Aorta (tissue), 5 donors: Measurements from ENCODE around the gene CADM1. TPM values are rescaled to one million over a fixed set of nuclear protein-coding genes. Genes with fewer than 3 reads are reported as not detected.

Source experiments
- ATAC-seq: fragments of 200-7000 bp; cut with Tn5 transposase; one replicate; pipeline ENCODE4 v1.9.1; 2022; ENCODE audit warnings: moderate library complexity; ENCODE audit not compliant: low FRiP score
- DNase-seq, 2 donors: peaks; one replicate each; pipeline ENCODE4 v3.0.0-alpha.2; 2020
- H3K27ac ChIP-seq, 2 donors: one replicate each; pipeline ENCODE4 v1.5.1; 2013; ENCODE audit warnings: low read length in 2 of 2, mild to moderate bottlenecking in 2 of 2, moderate library complexity in 2 of 2, control low read depth in 1 of 2, inconsistent platforms in 1 of 2, low read depth in 1 of 2
- H3K27me3 ChIP-seq, 2 donors: one replicate each; pipeline ENCODE4 v1.6.1; 2013; ENCODE audit warnings: control low read depth in 1 of 2, low read length in 1 of 2, mild to moderate bottlenecking in 1 of 2, moderate library complexity in 1 of 2; ENCODE audit not compliant: insufficient read depth in 2 of 2, control insufficient read depth in 1 of 2
- H3K36me3 ChIP-seq, 2 donors: one replicate each; pipeline ENCODE4 v1.6.1; 2013; ENCODE audit warnings: control low read depth in 1 of 2, low read length in 1 of 2, mild to moderate bottlenecking in 1 of 2; ENCODE audit not compliant: insufficient read depth in 2 of 2, control insufficient read depth in 1 of 2
- H3K4me1 ChIP-seq, 2 donors: one replicate each; pipeline ENCODE4 v1.6.1; 2013; ENCODE audit warnings: low read length in 2 of 2, control low read depth in 1 of 2, mild to moderate bottlenecking in 1 of 2, moderate library complexity in 1 of 2; ENCODE audit not compliant: insufficient read depth in 2 of 2, control insufficient read depth in 1 of 2
- H3K4me3 ChIP-seq, 2 donors: one replicate each; pipeline ENCODE4 v1.5.1; 2013; ENCODE audit warnings: low read length in 2 of 2, control low read depth in 1 of 2, mild to moderate bottlenecking in 1 of 2
- H3K9me3 ChIP-seq: one replicate; pipeline ENCODE4 v1.6.1; 2013; ENCODE audit warnings: mild to moderate bottlenecking, low read length; ENCODE audit not compliant: control insufficient read depth
- WGBS, 2 donors: extraction: QIAGEN DNeasy Blood & Tissue Kit; methylation state at CpG; one replicate each; pipeline ENCODE4 v1.1.7; 2013; 5-methylcytosine and 5-hydroxymethylcytosine counted together
- intact Hi-C, 2 donors: fragments of 100-400 bp; cut with DNase I; formaldehyde crosslinking; loops; one replicate each; pipeline versions ENCODE4 v1.14.2 to v1.15.0; 2022
- polyA plus RNA-seq, 2 donors: library from polyadenylated mRNA; stranded (reverse); fragments of 200-250 nt; gene quantifications; one replicate each; pipeline ENCODE4 v1.2.3, GENCODE V29; 2013
- total RNA-seq, 2 donors: library from RNA; stranded (reverse); fragmentation: NEBNext Ultra II Directional; extraction: Animal tissue kit (Norgen Biotek cat#: 25700); gene quantifications; one replicate each; pipeline ENCODE4 v1.2.1, GENCODE V29; 2021
- donor health status: healthy with polysubstance abuse.
- donor health status: Bipolar disorder and iron deficiency.
- donor health status: DM: no; HTN: no; CAD: no.
- donor health status: DM: no; HTN: no; CAD: no.
- donor health status: DM: yes; HTN: yes; CAD: no.

Gene CADM1
- total and polyA plus RNA-seq, 4 donors = 0.26 to 9.8 (median 5.7) TPM

GRCh38 chr11:115496892-115497291, 7.3 kb downstream of the CADM1 start:
- intact Hi-C loops = no loop called here
- Histone ChIP-seq H3K9me3 (no peaks in the 10 kb centered on the region), H3K36me3 (no peaks in the 10 kb centered on the region), H3K27me3 (no peaks in the 10 kb centered on the region), H3K4me3 (no peak overlapping the region), H3K27ac (no peak overlapping the region), H3K4me1 (no peaks in the 10 kb centered on the region)
- 61 to 76% methylated on average over 3 of the region's 3 CpGs for WGBS, 2 donors
- ATAC-seq (no peak), DNase-seq (no peak)

GRCh38 chr11:115493905-115494304, 10.3 kb downstream of the CADM1 start:
- Histone ChIP-seq H3K27me3 (no peaks in the 10 kb centered on the region), H3K9me3 (no peaks in the 10 kb centered on the region), H3K4me3 (no peak overlapping the region), H3K4me1 (no peaks in the 10 kb centered on the region), H3K27ac (no peak overlapping the region), H3K36me3 (no peaks in the 10 kb centered on the region)
- no peak for ATAC-seq
- DNase-seq = no peak
- WGBS, 2 donors = 96 to 99% methylated on average over 2 of the region's 2 CpGs
- intact Hi-C loops = no loop called here

- intact Hi-C loops = no loop called here
- Histone ChIP-seq H3K4me1 (no peaks in the 10 kb centered on the region), H3K4me3 (no peak overlapping the region), H3K36me3 (no peaks in the 10 kb centered on the region), H3K9me3 (no peaks in the 10 kb centered on the region), H3K27me3 (no peaks in the 10 kb centered on the region), H3K27ac (no peak overlapping the region)
- WGBS, 2 donors = 67 to 74% methylated on average over 1 of the region's 1 CpG
- ATAC-seq = no peak
- DNase-seq = no peak
These were observed 10.7 kb downstream of the CADM1 start for GRCh38 chr11:115493488-115493887.

DNA sequence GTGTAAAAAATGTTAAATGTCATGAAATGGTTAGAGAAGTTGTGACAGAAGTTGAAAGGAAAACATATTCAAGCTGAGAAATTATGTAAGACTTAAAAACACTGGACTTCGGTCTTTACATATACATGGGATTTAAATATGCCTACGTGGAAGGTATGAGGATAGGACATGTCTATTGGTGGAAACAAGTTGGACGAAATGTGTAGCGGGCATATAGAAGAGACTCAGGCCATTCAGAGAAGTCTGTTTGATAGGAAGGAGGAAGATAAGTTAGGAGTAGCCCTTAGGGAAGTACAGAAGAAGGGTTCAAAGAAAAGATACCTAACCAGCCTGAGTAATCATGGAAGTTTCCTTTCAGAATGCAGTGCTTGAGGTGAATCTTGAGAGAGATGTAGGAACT, 14.7 kb downstream of the CADM1 start:
- intact Hi-C loops = no loop called here
- WGBS, 2 donors = 86 to 89% methylated on average over 4 of the region's 4 CpGs

GRCh38 chr11:115488945-115489344, 15.3 kb downstream of the CADM1 start:
- WGBS, 2 donors = 31 to 54% methylated on average over 3 of the region's 3 CpGs
- no peak for DNase-seq
- no peaks in the 10 kb centered on the region for H3K4me1 ChIP-seq
- H3K9me3 ChIP-seq = no peaks in the 10 kb centered on the region
- no peak for ATAC-seq
- no peaks in the 10 kb centered on the region for H3K27me3 ChIP-seq
- intact Hi-C loops = no loop called here
- no peaks in the 10 kb centered on the region for H3K36me3 ChIP-seq
- H3K4me3 ChIP-seq = no peak overlapping the region
- H3K27ac ChIP-seq = no peak overlapping the region

More for the DNA sequence above, 14.7 kb downstream of the CADM1 start:
- no peaks in the 10 kb centered on the region for H3K9me3 ChIP-seq
- H3K27ac ChIP-seq = no peak overlapping the region
- H3K4me1 ChIP-seq = no peaks in the 10 kb centered on the region
- H3K4me3 ChIP-seq = no peak overlapping the region
- ATAC-seq (no peak), DNase-seq (no peak)
- no peaks in the 10 kb centered on the region for H3K27me3 ChIP-seq
- no peaks in the 10 kb centered on the region for H3K36me3 ChIP-seq

- H3K27me3 ChIP-seq = no peaks in the 10 kb centered on the region
- 94 to 96% methylated on average over 2 of the region's 2 CpGs for WGBS, 2 donors
- ATAC-seq = no peak
These were observed 22.7 kb downstream of the CADM1 start for GRCh38 chr11:115481528-115481927.

DNA sequence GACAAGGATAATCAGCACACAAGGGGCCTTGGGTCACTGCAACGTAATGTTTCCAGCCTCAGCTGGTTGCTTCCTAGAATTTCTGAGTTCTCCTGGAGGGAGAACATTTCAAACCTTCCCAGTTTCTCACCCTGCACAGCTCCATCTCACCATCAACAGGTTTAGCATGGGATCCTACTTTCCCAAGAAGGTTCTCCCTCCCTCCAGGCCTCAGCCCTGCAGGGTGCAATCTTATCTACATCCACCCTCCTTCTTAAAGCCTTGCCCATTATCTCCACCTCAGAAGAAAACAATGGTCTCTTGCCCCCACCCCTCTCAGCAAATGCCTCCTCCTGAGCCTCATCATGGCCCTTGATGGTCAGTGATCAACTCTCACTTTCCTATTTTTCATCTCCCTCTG, 23.6 kb downstream of the CADM1 start:
- Histone ChIP-seq H3K36me3 (no peaks in the 10 kb centered on the region), H3K9me3 (no peaks in the 10 kb centered on the region), H3K27ac (no peak overlapping the region), H3K4me3 (no peak overlapping the region), H3K27me3 (no peaks in the 10 kb centered on the region), H3K4me1 (no peaks in the 10 kb centered on the region)
- WGBS, 2 donors = 74 to 83% methylated on average over 1 of the region's 1 CpG
- no peak for DNase-seq
- no peak for ATAC-seq
- intact Hi-C loops = no loop called here

More at GRCh38 chr11:115481528-115481927, 22.7 kb downstream of the CADM1 start:
- no peaks in the 10 kb centered on the region for H3K36me3 ChIP-seq
- intact Hi-C loops = no loop called here
- H3K4me3 ChIP-seq = no peak overlapping the region
- no peak for DNase-seq
- H3K27ac ChIP-seq = no peak overlapping the region
- H3K9me3 ChIP-seq = no peaks in the 10 kb centered on the region
- no peaks in the 10 kb centered on the region for H3K4me1 ChIP-seq

DNA sequence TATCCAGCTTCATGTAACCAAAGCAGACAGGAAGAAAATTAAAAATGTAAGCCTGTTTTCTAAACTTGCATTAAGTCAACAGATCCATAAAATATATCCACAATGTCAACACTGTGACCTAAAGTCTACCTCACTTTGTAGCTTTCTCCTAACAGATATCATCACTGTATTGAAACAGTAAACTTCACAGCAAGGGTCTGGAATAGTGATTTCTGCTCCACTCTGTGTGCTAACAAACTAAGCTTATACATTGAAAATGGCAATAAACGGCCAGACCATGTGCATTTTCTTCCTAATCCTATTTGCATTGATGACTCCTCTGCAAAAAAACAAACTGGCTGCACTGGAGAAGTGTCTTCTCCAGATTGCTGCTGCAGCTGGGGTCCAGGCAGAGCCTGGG, 26.8 kb downstream of the CADM1 start:
- Histone ChIP-seq H3K9me3 (no peaks in the 10 kb centered on the region), H3K36me3 (no peaks in the 10 kb centered on the region), H3K27ac (no peak overlapping the region), H3K27me3 (no peaks in the 10 kb centered on the region), H3K4me3 (no peak overlapping the region), H3K4me1 (no peaks in the 10 kb centered on the region)
- DNase-seq (no peak), ATAC-seq (no peak)
- intact Hi-C loops = no loop called here
- WGBS, 2 donors = 5 to 17% methylated on average over 1 of the region's 1 CpG

DNA sequence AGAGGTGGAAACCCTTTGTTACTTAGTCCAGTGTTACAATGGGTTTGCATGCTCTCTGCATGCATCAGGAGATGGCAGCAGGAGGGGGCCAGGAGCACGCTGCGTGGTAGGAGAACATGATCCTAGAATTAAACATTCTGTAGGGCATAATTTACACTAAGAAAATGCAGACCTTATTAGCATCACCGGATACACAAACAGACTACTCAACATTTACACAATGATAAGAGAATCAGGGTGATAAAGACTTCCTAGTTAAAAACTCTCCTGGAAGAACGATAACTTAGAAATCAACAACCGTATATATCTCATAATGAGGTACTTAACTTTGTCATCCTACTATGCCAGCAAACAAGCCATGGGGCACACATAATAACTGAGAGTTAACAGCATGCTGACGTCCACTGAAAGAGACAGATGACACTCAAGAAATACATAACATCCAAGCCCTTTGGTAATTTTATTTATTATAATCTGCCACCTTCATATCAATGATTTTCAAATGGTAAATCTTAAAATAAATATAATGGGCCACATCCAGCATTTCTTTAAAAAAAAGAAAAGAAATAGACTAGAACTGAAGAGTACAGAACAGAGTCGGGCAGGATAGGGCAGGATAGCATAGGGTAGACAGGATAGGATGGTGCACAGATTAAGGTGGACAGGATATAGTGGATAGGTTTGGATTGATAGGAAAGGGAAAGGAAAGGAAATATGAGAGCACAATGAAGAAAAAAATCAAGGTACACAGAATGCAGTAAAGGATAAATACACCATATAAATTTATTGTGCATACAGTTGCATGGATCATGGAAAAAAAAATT, 27.5 kb downstream of the CADM1 start:
- DNase-seq (no peak), ATAC-seq (no peak)
- Histone ChIP-seq H3K4me3 (no peak overlapping the region), H3K27me3 (no peaks in the 10 kb centered on the region), H3K36me3 (no peaks in the 10 kb centered on the region), H3K4me1 (no peaks in the 10 kb centered on the region), H3K9me3 (no peaks in the 10 kb centered on the region), H3K27ac (no peak overlapping the region)
- intact Hi-C loops = no loop called here
- 58 to 62% methylated on average over 7 of the region's 7 CpGs for WGBS, 2 donors
